ENCODE data around the gene AP5Z1. TPM values are rescaled to one million over a fixed set of nuclear protein-coding genes. Genes with fewer than 3 reads are reported as not detected.
"Not testable (repeated sequence)": the region's sequence is repeated elsewhere in the genome, so short reads cannot be mapped to it uniquely, and the experiment has no call there.

The AP5Z1 gene
- total RNA-seq, 4 donors from 2014 or later: 12.9 to 40.2 (median 14.6) TPM

DNA sequence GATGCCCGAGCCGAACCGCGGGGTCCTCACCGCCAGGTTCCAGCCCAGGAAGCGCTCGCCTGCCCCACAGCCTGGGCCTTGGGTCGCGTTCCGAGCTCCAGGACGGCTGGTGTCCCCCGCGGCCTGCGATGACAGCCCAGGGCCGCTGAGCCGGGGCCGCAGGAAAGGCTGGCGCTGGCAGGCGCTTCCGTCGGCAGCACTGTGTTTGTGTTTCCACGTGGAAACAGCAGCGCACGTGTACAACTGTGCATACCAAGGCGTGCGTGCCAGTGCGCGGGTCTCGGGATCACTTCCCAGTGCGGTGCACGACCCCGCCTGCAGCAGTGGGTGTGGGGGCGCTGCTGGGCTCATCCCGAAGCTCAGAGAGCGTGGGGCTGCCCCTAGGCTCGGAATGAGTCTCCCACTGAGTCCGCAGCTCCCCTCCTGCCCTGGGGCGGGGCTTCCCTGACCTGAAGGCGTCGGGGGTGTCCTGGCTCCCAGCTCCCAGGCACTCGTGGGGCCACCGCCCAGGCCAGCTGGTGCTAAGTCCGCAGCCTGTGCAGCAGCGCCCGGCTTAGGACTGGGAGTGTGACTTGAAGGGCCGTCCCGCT lies 17.2 kb downstream of the AP5Z1 start:
- TF ChIP-seq POLR2A (IDR thresholded peaks at IDR 0.05): no peak
- TF ChIP-seq, protein P1, sequence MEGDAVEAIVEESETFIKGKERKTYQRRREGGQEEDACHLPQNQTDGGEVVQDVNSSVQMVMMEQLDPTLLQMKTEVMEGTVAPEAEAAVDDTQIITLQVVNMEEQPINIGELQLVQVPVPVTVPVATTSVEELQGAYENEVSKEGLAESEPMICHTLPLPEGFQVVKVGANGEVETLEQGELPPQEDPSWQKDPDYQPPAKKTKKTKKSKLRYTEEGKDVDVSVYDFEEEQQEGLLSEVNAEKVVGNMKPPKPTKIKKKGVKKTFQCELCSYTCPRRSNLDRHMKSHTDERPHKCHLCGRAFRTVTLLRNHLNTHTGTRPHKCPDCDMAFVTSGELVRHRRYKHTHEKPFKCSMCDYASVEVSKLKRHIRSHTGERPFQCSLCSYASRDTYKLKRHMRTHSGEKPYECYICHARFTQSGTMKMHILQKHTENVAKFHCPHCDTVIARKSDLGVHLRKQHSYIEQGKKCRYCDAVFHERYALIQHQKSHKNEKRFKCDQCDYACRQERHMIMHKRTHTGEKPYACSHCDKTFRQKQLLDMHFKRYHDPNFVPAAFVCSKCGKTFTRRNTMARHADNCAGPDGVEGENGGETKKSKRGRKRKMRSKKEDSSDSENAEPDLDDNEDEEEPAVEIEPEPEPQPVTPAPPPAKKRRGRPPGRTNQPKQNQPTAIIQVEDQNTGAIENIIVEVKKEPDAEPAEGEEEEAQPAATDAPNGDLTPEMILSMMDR (IDR thresholded peaks at IDR 0.05): no peak
- peak overlapping the region; percentile 38 to 45 for H3K4me3 ChIP-seq
- no peak for DNase-seq

DNA sequence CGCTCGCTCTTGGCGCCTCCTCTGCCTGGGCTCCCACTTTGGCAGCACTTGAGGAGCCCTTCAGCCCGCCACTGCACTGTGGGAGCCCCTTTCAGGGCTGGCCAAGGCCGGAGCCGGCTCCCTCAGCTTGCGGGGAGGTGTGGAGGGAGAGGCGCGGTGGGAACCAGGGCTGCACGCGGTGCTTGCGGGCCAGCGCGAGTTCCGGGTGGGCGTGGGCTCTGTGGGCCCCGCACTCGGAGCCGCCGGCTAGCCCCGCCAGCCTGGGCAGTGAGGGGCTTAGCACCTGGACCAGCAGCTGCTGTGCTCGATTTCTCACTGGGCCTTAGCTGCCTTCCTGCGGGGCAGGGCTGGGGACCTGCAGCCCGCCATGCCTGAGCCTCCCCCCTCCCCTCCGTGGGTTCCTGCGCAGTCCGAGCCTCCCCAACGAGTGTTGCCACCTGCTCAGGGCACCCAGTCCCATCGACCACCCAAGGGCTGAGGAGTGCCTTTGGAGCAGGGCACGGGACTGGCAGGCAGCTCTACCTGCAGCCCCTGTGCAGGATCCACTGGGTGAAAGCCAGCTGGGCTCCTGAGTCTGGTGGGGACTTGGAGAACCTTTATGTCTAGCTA lies 18.1 kb downstream of the AP5Z1 start:
- not testable (repeated sequence) for H3K27ac ChIP-seq, DNase-seq, H3K27me3 ChIP-seq, H3K4me3 ChIP-seq, H3K36me3 ChIP-seq, H3K9me3 ChIP-seq, H3K4me1 ChIP-seq
- intact Hi-C loops (cut with DNase I; ENCODE audit: low total_unique reads): loop anchor here (10.0 kb wide), 1 partner anchor 91 kb away; the partner anchor contains the start of gene RADIL

More for the DNA sequence above, 17.2 kb downstream of the AP5Z1 start:
- Histone ChIP-seq H3K27me3 (no peaks in the 10 kb centered on the region), H3K4me1 (no peaks in the 10 kb centered on the region), H3K27ac (peak overlapping the region; percentile 31 to 50), H3K9me3 (no peaks in the 10 kb centered on the region), H3K36me3 (no peaks in the 10 kb centered on the region)
- intact Hi-C loops (cut with DNase I; ENCODE audit: low total_unique reads): loop anchor here (10.0 kb wide), 1 partner anchor 92 kb away; the partner anchor contains the start of gene RADIL

DNA sequence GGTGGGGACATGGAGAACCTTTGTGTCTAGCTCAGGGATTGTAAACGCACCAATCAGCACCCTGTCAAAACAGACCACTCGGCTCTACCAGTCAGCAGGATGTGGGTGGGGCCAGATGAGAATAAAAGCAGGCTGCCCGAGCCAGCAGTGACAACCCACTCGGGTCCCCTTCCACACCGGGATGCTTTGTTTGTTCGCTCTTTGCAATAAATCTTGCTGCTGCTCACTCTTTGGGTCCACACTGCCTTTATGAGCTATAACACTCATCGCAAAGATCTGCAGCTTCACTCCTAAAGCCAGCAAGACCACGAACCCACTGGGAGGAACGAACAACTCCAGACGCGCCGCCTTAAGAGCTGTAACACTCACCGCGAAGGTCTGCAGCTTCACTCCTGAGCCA lies 18.7 kb downstream of the AP5Z1 start:
- H3K4me1 ChIP-seq, DNase-seq, H3K4me3 ChIP-seq, H3K9me3 ChIP-seq, H3K27me3 ChIP-seq, H3K27ac ChIP-seq, H3K36me3 ChIP-seq: not testable (repeated sequence)
- intact Hi-C loops (cut with DNase I; ENCODE audit: low total_unique reads): loop anchor here (10.0 kb wide), 1 partner anchor 91 kb away; the partner anchor contains the start of gene RADIL

DNA sequence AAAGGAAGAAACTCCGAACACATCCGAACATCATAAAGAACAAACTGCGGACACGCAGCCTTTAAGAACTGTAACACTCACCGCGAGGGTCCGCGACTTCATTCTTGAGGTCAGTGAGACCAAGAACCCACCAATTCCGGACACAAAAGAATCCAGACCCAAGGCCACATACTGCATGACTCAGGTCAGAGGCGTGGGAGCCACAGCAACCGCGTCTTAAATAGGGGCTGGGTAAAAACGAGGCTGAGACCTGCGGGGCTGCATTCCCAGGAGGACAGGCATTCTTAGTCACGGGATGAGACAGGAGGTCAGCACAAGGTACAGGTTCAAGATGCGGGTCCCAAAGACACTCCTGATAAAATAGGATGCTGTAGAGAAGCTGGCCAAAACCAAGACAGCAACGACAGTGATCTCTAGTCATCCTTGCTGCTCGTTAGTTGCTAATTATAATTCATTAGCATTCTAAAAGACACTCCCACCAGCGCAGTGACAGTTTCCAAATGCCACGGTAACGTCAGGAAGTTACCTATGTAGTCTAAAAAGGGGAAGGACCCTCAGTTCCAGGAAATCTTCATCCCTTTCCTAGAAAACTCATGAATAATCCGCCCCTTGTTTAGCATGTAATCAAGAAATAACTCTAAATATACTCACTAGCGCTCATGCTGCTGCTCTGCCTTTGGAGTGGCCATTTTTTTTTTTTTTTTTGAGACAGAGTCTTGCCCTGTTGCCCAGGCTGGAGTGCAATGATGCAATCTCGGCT lies 19.3 kb downstream of the AP5Z1 start:
- TF ChIP-seq POLR2A (IDR thresholded peaks at IDR 0.05): no peak
- TF ChIP-seq, protein P1 (IDR thresholded peaks at IDR 0.05): no peak
- intact Hi-C loops (cut with DNase I; ENCODE audit: low total_unique reads): loop anchor here (10.0 kb wide), 1 partner anchor 90 kb away; the partner anchor contains the start of gene RADIL
- no peak for DNase-seq
- Histone ChIP-seq H3K4me3 (no peak overlapping the region), H3K4me1 (no peaks in the 10 kb centered on the region), H3K27me3 (no peaks in the 10 kb centered on the region), H3K9me3 (no peaks in the 10 kb centered on the region), H3K36me3 (no peaks in the 10 kb centered on the region), H3K27ac (no peak overlapping the region)

DNA sequence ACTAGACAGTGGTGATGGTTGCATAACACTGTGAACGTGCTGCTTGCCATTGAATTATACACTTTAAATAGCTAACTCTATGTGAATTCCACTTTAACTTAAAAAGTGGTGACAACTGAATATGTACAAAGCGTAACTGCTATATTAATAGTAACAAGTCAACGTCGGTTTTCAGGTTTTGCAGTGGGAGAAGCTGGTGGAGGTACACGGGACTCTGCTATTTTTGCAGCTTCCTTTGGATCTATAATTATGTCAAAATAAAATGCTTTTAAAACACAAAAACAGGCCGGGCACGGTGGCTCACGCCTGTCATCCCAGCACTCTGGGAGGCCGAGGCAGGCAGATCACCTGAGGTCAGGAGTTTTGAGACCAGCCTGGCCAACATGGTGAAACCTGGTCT lies 21.0 kb downstream of the AP5Z1 start:
- intact Hi-C loops (cut with DNase I; ENCODE audit: low total_unique reads): loop anchor here (10.0 kb wide), 1 partner anchor 88 kb away; the partner anchor contains the start of gene RADIL
- H3K9me3 ChIP-seq: no peaks in the 10 kb centered on the region
- no peak overlapping the region for H3K27ac ChIP-seq
- H3K4me3 ChIP-seq: no peak overlapping the region
- no peaks in the 10 kb centered on the region for H3K27me3 ChIP-seq
- H3K4me1 ChIP-seq: no peaks in the 10 kb centered on the region
- no peaks in the 10 kb centered on the region for H3K36me3 ChIP-seq
- TF ChIP-seq, protein P1 (IDR thresholded peaks at IDR 0.05): no peak
- TF ChIP-seq POLR2A (IDR thresholded peaks at IDR 0.05): no peak
- no peak for DNase-seq

All from uterus (tissue), 4 donors.